ENCODE results near the gene MT1M.

DNA sequence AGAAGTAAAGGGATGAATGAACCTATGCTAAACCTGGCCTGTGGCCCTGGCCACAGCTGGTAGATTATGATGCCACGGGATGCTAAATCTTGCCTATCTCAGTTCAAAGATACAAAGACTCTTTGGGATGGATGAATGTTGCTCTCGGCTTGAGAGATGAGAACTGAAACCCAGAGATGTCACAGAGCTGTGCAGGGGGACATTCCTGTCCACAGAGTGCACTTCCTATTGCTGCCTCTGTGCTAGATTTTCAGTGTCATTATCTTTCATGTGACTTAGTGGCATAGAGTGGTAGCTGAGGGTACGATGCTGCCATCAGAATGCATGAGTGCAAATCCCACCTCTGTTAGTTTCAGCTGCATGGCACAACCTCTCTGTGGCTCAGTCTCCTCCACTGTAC, 2.3 kb upstream of the MT1M start:
- TF ChIP-seq POLR2A (IDR thresholded peaks at IDR 0.05; ENCODE audit: control extremely low read depth in 1 of 2, low read depth in 2 of 2, low read length in 2 of 2) = no peak
- TF ChIP-seq, protein P1, sequence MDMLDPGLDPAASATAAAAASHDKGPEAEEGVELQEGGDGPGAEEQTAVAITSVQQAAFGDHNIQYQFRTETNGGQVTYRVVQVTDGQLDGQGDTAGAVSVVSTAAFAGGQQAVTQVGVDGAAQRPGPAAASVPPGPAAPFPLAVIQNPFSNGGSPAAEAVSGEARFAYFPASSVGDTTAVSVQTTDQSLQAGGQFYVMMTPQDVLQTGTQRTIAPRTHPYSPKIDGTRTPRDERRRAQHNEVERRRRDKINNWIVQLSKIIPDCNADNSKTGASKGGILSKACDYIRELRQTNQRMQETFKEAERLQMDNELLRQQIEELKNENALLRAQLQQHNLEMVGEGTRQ (IDR thresholded peaks at IDR 0.05; ENCODE audit: low read length) = no peak
- TF ChIP-seq ASH2L (IDR thresholded peaks at IDR 0.05; ENCODE audit: low read length) = no peak
- no peak for TF ChIP-seq TAF1 (IDR thresholded peaks at IDR 0.05; ENCODE audit: low read depth, low read length)
- no peak for TF ChIP-seq CHD2 (IDR thresholded peaks at IDR 0.05; ENCODE audit: low read length)
- TF ChIP-seq RFX5 (IDR thresholded peaks at IDR 0.05; ENCODE audit: borderline replicate concordance, low read depth, low read length) = no peak
- TF ChIP-seq CTCF (IDR thresholded peaks at IDR 0.05; ENCODE audit: control extremely low read depth in 1 of 3, insufficient read depth in 1 of 3, low read depth in 1 of 3, low read length in 3 of 3) = no peak
- TF ChIP-seq ZNF274 (IDR thresholded peaks at IDR 0.05; ENCODE audit: borderline replicate concordance, extremely low read depth, low read length) = no peak

Measured in H1 (cell line).